ENCODE results near the gene ACTR3C.

- TF ChIP-seq EP300 (IDR thresholded peaks at IDR 0.05) (no peak), POLR2A (IDR thresholded peaks at IDR 0.05) (no peak)
- TF ChIP-seq, protein P1, sequence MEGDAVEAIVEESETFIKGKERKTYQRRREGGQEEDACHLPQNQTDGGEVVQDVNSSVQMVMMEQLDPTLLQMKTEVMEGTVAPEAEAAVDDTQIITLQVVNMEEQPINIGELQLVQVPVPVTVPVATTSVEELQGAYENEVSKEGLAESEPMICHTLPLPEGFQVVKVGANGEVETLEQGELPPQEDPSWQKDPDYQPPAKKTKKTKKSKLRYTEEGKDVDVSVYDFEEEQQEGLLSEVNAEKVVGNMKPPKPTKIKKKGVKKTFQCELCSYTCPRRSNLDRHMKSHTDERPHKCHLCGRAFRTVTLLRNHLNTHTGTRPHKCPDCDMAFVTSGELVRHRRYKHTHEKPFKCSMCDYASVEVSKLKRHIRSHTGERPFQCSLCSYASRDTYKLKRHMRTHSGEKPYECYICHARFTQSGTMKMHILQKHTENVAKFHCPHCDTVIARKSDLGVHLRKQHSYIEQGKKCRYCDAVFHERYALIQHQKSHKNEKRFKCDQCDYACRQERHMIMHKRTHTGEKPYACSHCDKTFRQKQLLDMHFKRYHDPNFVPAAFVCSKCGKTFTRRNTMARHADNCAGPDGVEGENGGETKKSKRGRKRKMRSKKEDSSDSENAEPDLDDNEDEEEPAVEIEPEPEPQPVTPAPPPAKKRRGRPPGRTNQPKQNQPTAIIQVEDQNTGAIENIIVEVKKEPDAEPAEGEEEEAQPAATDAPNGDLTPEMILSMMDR (IDR thresholded peaks at IDR 0.05) = no peak
These were observed 35.8 kb upstream of the ACTR3C start for GRCh38 chr7:150358988-150359621.

All from stomach (tissue), 4 donors.